ENCODE data around the gene IQCN. TPM values are rescaled to one million over a fixed set of nuclear protein-coding genes. Genes with fewer than 3 reads are reported as not detected.

IQCN gene
- total RNA-seq, 4 donors from 2014 or later, result 0.20 to 0.61 (median 0.39) TPM

GRCh38 chr19:18266771-18267686, 7.2 kb downstream of the IQCN start:
- Histone ChIP-seq H3K9me3 (no peaks in the 10 kb centered on the region), H3K4me3 (no peak overlapping the region), H3K27ac (no peak overlapping the region), H3K4me1 (no peaks in the 10 kb centered on the region), H3K36me3 (no peaks in the 10 kb centered on the region), H3K27me3 (no peaks in the 10 kb centered on the region)
- TF ChIP-seq, protein P1, sequence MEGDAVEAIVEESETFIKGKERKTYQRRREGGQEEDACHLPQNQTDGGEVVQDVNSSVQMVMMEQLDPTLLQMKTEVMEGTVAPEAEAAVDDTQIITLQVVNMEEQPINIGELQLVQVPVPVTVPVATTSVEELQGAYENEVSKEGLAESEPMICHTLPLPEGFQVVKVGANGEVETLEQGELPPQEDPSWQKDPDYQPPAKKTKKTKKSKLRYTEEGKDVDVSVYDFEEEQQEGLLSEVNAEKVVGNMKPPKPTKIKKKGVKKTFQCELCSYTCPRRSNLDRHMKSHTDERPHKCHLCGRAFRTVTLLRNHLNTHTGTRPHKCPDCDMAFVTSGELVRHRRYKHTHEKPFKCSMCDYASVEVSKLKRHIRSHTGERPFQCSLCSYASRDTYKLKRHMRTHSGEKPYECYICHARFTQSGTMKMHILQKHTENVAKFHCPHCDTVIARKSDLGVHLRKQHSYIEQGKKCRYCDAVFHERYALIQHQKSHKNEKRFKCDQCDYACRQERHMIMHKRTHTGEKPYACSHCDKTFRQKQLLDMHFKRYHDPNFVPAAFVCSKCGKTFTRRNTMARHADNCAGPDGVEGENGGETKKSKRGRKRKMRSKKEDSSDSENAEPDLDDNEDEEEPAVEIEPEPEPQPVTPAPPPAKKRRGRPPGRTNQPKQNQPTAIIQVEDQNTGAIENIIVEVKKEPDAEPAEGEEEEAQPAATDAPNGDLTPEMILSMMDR (IDR thresholded peaks at IDR 0.05 in 4 of 5, conservative IDR thresholded peaks at IDR 0.05 in 1 of 5), result no peak
- no peak for TF ChIP-seq POLR2A (IDR thresholded peaks at IDR 0.05)
- in situ Hi-C loops (cut with MboI; ENCODE audit: low sequenced_read_pairs in 4 of 4), result loop anchor here in 2 of 4 donors (25.0 kb wide), 1 partner anchor 145 kb away; the partner anchor contains the start of gene SSBP4 (in 2 of the 2)
- intact Hi-C loops (cut with DNase I; ENCODE audit: low total_unique reads), result no loop called here
- DNase-seq (no peak), ATAC-seq (no peak)

DNA sequence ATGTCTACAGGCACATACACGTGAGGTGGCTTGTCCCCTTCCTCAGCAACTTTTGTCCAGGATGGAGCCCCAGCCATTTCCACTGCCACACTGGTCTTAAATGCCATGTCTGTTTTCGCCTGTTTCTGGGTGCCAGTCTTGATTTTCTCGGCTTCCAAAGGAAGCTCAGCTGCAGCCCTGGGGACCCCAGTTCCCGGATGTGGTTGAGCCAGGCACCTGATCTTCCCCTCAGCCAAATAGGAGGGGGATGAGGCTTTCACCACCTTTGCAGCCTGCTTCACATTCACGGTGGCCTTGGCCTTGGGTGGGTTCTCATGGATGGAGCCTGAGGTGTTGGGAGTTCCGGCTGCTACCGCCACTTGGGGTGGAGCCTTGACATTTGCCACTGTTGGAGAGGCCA, 8.7 kb downstream of the IQCN start:
- in situ Hi-C loops (cut with MboI; ENCODE audit: low sequenced_read_pairs in 4 of 4), result loop anchor here in 2 of 4 donors (25.0 kb wide), 1 partner anchor 147 kb away; the partner anchor contains the start of gene SSBP4 (in 2 of the 2)
- H3K9me3 ChIP-seq, result no peaks in the 10 kb centered on the region
- DNase-seq, result no peak
- H3K27ac ChIP-seq, result no peak overlapping the region
- no peaks in the 10 kb centered on the region for H3K27me3 ChIP-seq
- TF ChIP-seq, protein P1 (IDR thresholded peaks at IDR 0.05 in 4 of 5, conservative IDR thresholded peaks at IDR 0.05 in 1 of 5), result no peak
- no peak for TF ChIP-seq POLR2A (IDR thresholded peaks at IDR 0.05)
- no peaks in the 10 kb centered on the region for H3K4me1 ChIP-seq
- intact Hi-C loops (cut with DNase I; ENCODE audit: low total_unique reads), result no loop called here
- H3K4me3 ChIP-seq, result no peak overlapping the region
- ATAC-seq, result no peak
- no peaks in the 10 kb centered on the region for H3K36me3 ChIP-seq

DNA sequence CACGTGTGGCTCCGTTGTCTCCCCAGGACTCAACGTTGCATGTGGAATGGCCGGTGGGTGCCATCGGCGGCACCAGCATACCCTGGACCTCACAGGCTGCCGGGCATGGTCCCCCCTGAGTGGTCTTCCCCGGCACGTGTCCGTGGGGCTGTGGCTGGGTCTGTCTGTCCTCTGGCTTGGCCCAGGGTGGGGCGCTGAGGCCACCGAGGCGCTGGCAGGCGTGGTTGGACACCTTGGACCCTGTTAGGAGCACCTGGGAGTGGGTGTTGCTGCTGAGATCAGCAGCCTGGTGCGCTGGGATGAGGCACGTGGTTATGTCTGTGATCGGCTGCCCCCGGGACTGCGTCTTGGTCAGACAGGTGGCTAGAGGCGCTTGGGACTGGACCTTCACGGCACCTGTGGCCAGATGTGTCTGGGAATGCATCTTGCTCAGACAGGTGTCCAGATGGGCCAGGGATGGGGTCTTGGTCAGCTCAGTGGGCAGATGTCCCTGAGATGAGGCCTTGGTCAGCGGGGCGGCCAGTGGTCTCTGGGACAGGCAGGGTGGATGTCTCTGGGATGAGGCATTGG, 9.2 kb downstream of the IQCN start:
- no peaks in the 10 kb centered on the region for H3K27me3 ChIP-seq
- no peak overlapping the region for H3K4me3 ChIP-seq
- H3K9me3 ChIP-seq, result no peaks in the 10 kb centered on the region
- no peak for DNase-seq
- no peak overlapping the region for H3K27ac ChIP-seq
- TF ChIP-seq, protein P1 (IDR thresholded peaks at IDR 0.05 in 4 of 5, conservative IDR thresholded peaks at IDR 0.05 in 1 of 5), result no peak
- TF ChIP-seq POLR2A (IDR thresholded peaks at IDR 0.05), result no peak
- H3K4me1 ChIP-seq, result no peaks in the 10 kb centered on the region
- in situ Hi-C loops (cut with MboI; ENCODE audit: low sequenced_read_pairs in 4 of 4) (loop anchor here in 2 of 4 donors (25.0 kb wide), 1 partner anchor 147 kb away; the partner anchor contains the start of gene SSBP4 (in 2 of the 2)), intact Hi-C loops (cut with DNase I; ENCODE audit: low total_unique reads) (no loop called here)
- ATAC-seq, result no peak
- H3K36me3 ChIP-seq, result no peaks in the 10 kb centered on the region

DNA sequence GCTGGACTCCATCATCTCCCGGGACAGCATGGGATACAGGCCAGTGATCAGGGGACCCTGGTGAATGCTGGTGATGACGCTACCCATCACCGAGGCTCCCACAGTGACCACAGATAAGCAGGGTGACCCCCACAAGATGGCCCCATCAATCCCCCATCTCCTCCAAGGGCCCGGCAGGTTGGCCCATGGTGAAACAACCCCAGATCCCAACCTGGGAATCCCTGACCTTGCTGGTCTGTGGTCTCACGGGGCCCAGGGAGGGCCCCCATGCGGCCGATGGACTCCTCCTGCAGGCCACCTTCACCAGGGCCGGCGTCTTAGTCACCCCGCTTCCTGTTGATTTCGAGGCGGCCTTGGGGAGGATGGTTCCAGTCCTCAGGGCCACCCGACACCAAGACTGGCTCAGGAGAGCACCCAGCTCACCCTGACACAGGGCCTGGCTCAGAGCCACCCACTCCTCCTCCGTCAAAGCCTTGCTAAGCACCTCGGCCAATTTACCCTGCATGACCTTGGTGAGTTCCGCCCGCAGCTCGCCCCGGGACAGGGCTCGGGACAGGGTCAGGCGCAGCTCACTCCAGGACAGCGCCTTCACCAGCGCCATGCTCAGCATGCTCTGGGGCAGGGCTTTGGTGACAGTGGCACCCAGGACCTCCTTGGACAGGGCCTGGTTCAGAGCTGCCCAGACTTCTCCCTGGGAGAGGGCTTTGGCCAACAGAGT, 10.0 kb downstream of the IQCN start:
- in situ Hi-C loops (cut with MboI; ENCODE audit: low sequenced_read_pairs in 4 of 4) (loop anchor here in 2 of 4 donors (25.0 kb wide), 1 partner anchor 148 kb away; the partner anchor contains the start of gene SSBP4 (in 2 of the 2)), intact Hi-C loops (cut with DNase I; ENCODE audit: low total_unique reads) (no loop called here)
- Histone ChIP-seq H3K4me3 (no peak overlapping the region), H3K9me3 (no peaks in the 10 kb centered on the region), H3K4me1 (no peaks in the 10 kb centered on the region), H3K27me3 (no peaks in the 10 kb centered on the region), H3K27ac (no peak overlapping the region), H3K36me3 (no peaks in the 10 kb centered on the region)
- ATAC-seq (peak in 1 of 2 donors; percentile 36), DNase-seq (no peak)
- TF ChIP-seq POLR2A (IDR thresholded peaks at IDR 0.05), result no peak
- TF ChIP-seq, protein P1 (IDR thresholded peaks at IDR 0.05 in 4 of 5, conservative IDR thresholded peaks at IDR 0.05 in 1 of 5), result no peak

Data from gastrocnemius medialis (tissue), 4 donors.